Measurements from ENCODE around the gene ADARB1. TPM values are rescaled to one million over a fixed set of nuclear protein-coding genes. Genes with fewer than 3 reads are reported as not detected.

ADARB1 gene
- total RNA-seq, 1 experiment from 2014 or later: 14.1 TPM

- Histone ChIP-seq H3K9ac (ENCODE audit: low read length) (no peak overlapping the region), H4K20me1 (ENCODE audit: low read length) (no peaks in the 10 kb centered on the region), H3K27ac (ENCODE audit: low read length) (no peak overlapping the region), H3K9me3 (ENCODE audit: low read length) (no peaks in the 10 kb centered on the region), H2AFZ (ENCODE audit: low read length) (no peak overlapping the region), H3K9me2 (replicated peaks; ENCODE audit: low read length) (no peaks in the 10 kb centered on the region), H3K4me3 (ENCODE audit: low read length) (no peak overlapping the region), H3K4me1 (ENCODE audit: insufficient read depth, low read length) (no peaks in the 10 kb centered on the region), H3F3A (ENCODE audit: low read length, unreplicated experiment) (no peaks in the 10 kb centered on the region), H3K27me3 (ENCODE audit: low read length) (no peaks in the 10 kb centered on the region), H3K36me3 (ENCODE audit: low read depth, low read length) (no peaks in the 10 kb centered on the region), H3K79me2 (ENCODE audit: low read length) (no peaks in the 10 kb centered on the region), H3K4me2 (ENCODE audit: low read length) (no peak overlapping the region)
- ATAC-seq (no peak), DNase-seq (no peak)
- ChIA-PET POLR2A (ENCODE audit: unreplicated experiment) (no interaction called here), CTCF (no interaction called here)
- intact Hi-C loops (cut with micrococcal nuclease): no loop called here
- no TSS peak for BruUV-seq (replicated peaks)
- TF ChIP-seq EZH2 (IDR thresholded peaks at IDR 0.05; ENCODE audit: low read length, unreplicated experiment): no peak
- TF ChIP-seq, protein P1, sequence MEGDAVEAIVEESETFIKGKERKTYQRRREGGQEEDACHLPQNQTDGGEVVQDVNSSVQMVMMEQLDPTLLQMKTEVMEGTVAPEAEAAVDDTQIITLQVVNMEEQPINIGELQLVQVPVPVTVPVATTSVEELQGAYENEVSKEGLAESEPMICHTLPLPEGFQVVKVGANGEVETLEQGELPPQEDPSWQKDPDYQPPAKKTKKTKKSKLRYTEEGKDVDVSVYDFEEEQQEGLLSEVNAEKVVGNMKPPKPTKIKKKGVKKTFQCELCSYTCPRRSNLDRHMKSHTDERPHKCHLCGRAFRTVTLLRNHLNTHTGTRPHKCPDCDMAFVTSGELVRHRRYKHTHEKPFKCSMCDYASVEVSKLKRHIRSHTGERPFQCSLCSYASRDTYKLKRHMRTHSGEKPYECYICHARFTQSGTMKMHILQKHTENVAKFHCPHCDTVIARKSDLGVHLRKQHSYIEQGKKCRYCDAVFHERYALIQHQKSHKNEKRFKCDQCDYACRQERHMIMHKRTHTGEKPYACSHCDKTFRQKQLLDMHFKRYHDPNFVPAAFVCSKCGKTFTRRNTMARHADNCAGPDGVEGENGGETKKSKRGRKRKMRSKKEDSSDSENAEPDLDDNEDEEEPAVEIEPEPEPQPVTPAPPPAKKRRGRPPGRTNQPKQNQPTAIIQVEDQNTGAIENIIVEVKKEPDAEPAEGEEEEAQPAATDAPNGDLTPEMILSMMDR (conservative IDR thresholded peaks at IDR 0.05; ENCODE audit: low read depth, low read length): no peak
- TF ChIP-seq EZH2phosphoT487 (IDR thresholded peaks at IDR 0.05; ENCODE audit: borderline replicate concordance, low read length): no peak
These were observed 161.1 kb downstream of the ADARB1 start for GRCh38 chr21:45235488-45235887.

DNA sequence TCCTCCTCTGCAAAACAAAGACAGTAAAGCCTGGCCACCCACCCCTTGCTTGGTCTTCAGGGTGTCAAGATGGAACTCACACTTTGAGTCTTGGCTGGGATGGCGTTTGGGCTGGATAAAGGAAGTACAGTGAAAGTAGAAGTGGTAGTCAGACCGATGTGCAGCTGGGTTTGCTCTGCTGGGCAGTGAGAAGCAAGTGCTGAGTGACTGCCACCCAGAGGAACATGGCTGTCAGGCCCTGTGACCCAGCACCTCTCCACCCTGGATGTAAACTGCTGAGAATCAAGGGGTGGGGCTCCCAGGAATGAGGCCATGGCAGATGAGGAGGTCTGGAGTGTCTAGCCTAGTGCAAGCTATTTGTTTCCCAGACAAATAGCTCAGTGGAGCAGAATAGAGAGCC, 162.1 kb downstream of the ADARB1 start:
- ChIA-PET POLR2A (ENCODE audit: unreplicated experiment) (no interaction called here), CTCF (interaction anchor here (0.7 to 1.2 kb wide), 2 partner anchors 79 to 96 kb away, joined by 3 to 4 read pairs; no protein-coding TSS in a partner anchor)
- no peaks in the 10 kb centered on the region for H3K9me3 ChIP-seq (ENCODE audit: low read length)
- no peak overlapping the region for H3K27ac ChIP-seq (ENCODE audit: low read length)
- no peaks in the 10 kb centered on the region for H3K9me2 ChIP-seq (replicated peaks; ENCODE audit: low read length)
- H3K79me2 ChIP-seq (ENCODE audit: low read length): no peaks in the 10 kb centered on the region
- BruUV-seq (replicated peaks): no TSS peak
- TF ChIP-seq EZH2phosphoT487 (IDR thresholded peaks at IDR 0.05; ENCODE audit: borderline replicate concordance, low read length): no peak
- TF ChIP-seq, protein P1 (conservative IDR thresholded peaks at IDR 0.05; ENCODE audit: low read depth, low read length): peak; percentile 22; the same call in 1 of the 2 replicates
- H3K4me3 ChIP-seq (ENCODE audit: low read length): no peak overlapping the region
- H3K4me2 ChIP-seq (ENCODE audit: low read length): no peak overlapping the region
- H3K27me3 ChIP-seq (ENCODE audit: low read length): no peaks in the 10 kb centered on the region
- H3K4me1 ChIP-seq (ENCODE audit: insufficient read depth, low read length): no peaks in the 10 kb centered on the region
- H3K9ac ChIP-seq (ENCODE audit: low read length): no peak overlapping the region
- intact Hi-C loops (cut with micrococcal nuclease): loop anchor here (1.0 kb wide), 1 partner anchor 96 kb away; no protein-coding TSS in a partner anchor
- no peaks in the 10 kb centered on the region for H3F3A ChIP-seq (ENCODE audit: low read length, unreplicated experiment)
- H2AFZ ChIP-seq (ENCODE audit: low read length): no peak overlapping the region
- H3K36me3 ChIP-seq (ENCODE audit: low read depth, low read length): no peaks in the 10 kb centered on the region
- peak; percentile 64 for ATAC-seq
- DNase-seq: peak; percentile 19
- no peaks in the 10 kb centered on the region for H4K20me1 ChIP-seq (ENCODE audit: low read length)

DNA sequence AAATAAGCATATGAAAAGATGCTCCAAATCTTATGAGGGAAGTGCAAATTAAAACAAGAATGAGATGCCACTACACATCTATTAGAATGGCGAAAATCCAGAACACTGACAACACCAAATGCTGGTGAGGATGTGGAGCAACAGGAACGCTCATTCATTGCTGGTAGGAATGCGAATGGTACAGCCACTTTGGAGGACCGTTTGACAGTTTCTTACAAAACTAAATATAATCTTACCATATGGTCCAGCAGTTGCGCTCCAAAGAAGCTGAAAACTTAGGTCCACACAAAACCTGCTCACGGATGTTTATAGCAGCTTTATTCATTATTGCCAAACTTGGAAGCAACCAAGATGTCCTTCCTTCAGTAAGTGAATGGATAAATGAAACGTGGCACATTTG, 163.0 kb downstream of the ADARB1 start:
- ChIA-PET CTCF (no interaction called here), POLR2A (ENCODE audit: unreplicated experiment) (no interaction called here)
- Histone ChIP-seq H3K9me2 (replicated peaks; ENCODE audit: low read length) (no peaks in the 10 kb centered on the region), H3F3A (ENCODE audit: low read length, unreplicated experiment) (no peaks in the 10 kb centered on the region), H2AFZ (ENCODE audit: low read length) (no peak overlapping the region), H3K4me2 (ENCODE audit: low read length) (no peak overlapping the region), H3K4me1 (ENCODE audit: insufficient read depth, low read length) (no peaks in the 10 kb centered on the region), H3K9ac (ENCODE audit: low read length) (no peak overlapping the region), H4K20me1 (ENCODE audit: low read length) (no peaks in the 10 kb centered on the region), H3K27me3 (ENCODE audit: low read length) (no peaks in the 10 kb centered on the region), H3K4me3 (ENCODE audit: low read length) (no peak overlapping the region), H3K36me3 (ENCODE audit: low read depth, low read length) (no peaks in the 10 kb centered on the region), H3K9me3 (ENCODE audit: low read length) (no peaks in the 10 kb centered on the region), H3K27ac (ENCODE audit: low read length) (no peak overlapping the region), H3K79me2 (ENCODE audit: low read length) (no peaks in the 10 kb centered on the region)
- intact Hi-C loops (cut with micrococcal nuclease): no loop called here
- BruUV-seq (replicated peaks): no TSS peak
- DNase-seq: no peak
- no peak for ATAC-seq
- TF ChIP-seq, protein P1 (conservative IDR thresholded peaks at IDR 0.05; ENCODE audit: low read depth, low read length): no peak
- TF ChIP-seq EZH2phosphoT487 (IDR thresholded peaks at IDR 0.05; ENCODE audit: borderline replicate concordance, low read length) (no peak), EZH2 (IDR thresholded peaks at IDR 0.05; ENCODE audit: low read length, unreplicated experiment) (no peak)

Measured in PC-3 (cell line).